SK-N-SH (cell line): ENCODE measurements around the gene SSTR5. TPM values are rescaled to one million over a fixed set of nuclear protein-coding genes. Genes with fewer than 3 reads are reported as not detected.

Experiments
- CTCF ChIA-PET: fragments of 300-600, 350-600 bp; formaldehyde crosslinking; extraction: SDS; loops from one replicate; lab custom pipeline; 2021; lab: Yijun Ruan, JAX
- POLR2A ChIA-PET: fragments of 350-600 bp; sonication (Branson Sonifier 250); formaldehyde crosslinking; extraction: SDS; loops from one replicate; lab custom pipeline; 2020; ENCODE audit warnings: antibody characterized with exemption, inconsistent platforms; lab: Yijun Ruan, JAX
- DNase-seq: peaks from one replicate; pipeline ENCODE4 v3.0.0; 2012
- H2AFZ ChIP-seq: fragments of 200-600 bp; sonication (generic); 2 replicates; pipeline ENCODE4 v1.8.1; 2016; ENCODE audit warnings: antibody characterized with exemption, mild to moderate bottlenecking, low read depth
- H3F3A ChIP-seq: fragments of 200-600 bp; sonication (generic); replicated peaks from 2 replicates; pipeline ENCODE3; 2016; ENCODE audit warnings: antibody characterized with exemption, mild to moderate bottlenecking; ENCODE audit not compliant: insufficient read depth
- H3K27ac ChIP-seq, 2 experiments: fragments of 200-500 bp in 1 of 2; fragments of 200-600 bp in 1 of 2; sonication (Bioruptor generic) in 1 of 2; sonication (generic), shearing (Covaris generic) in 1 of 2; 2 replicates each; pipeline versions ENCODE4 v1.5.1 to v1.6.1; 2014 to 2016; ENCODE audit warnings: low read depth in 2 of 2, inconsistent platforms in 1 of 2, low read length in 1 of 2, mild to moderate bottlenecking in 1 of 2, mixed read lengths in 1 of 2
- H3K27me3 ChIP-seq: fragments of 200-600 bp; sonication (generic), shearing (Covaris generic); 2 replicates; pipeline ENCODE4 v1.6.1; 2016; ENCODE audit warnings: mixed run types; ENCODE audit not compliant: insufficient read depth
- H3K36me3 ChIP-seq, 2 experiments: fragments of 200-500 bp in 1 of 2; fragments of 200-600 bp in 1 of 2; sonication (Bioruptor generic) in 1 of 2; sonication (generic) in 1 of 2; replicated peaks in 1 of 2; 2 replicates each; pipeline versions ENCODE3 to v1.5.1; 2014 to 2016; ENCODE audit warnings: low read length in 1 of 2, mild to moderate bottlenecking in 1 of 2; ENCODE audit not compliant: insufficient read depth in 2 of 2, control insufficient read depth in 1 of 2
- H3K4me1 ChIP-seq, 2 experiments: fragments of 200-500 bp in 1 of 2; fragments of 200-600 bp in 1 of 2; sonication (Bioruptor generic) in 1 of 2; sonication (generic), shearing (Covaris generic) in 1 of 2; 2 replicates each; pipeline versions ENCODE4 v1.5.1 to v1.6.1; 2014 to 2016; ENCODE audit warnings: low read depth in 1 of 2, low read length in 1 of 2, mixed run types in 1 of 2; ENCODE audit not compliant: insufficient read depth in 2 of 2, control insufficient read depth in 1 of 2
- H3K4me2 ChIP-seq: fragments of 200-600 bp; sonication (generic), shearing (Covaris generic); 2 replicates; pipeline ENCODE4 v1.6.1; 2017; ENCODE audit warnings: mixed run types
- H3K4me3 ChIP-seq, 2 experiments: fragments of 200-500 bp in 1 of 2; fragments of 200-600 bp in 1 of 2; sonication (Bioruptor generic) in 1 of 2; sonication (generic), shearing (Covaris generic) in 1 of 2; 2 replicates each; pipeline versions ENCODE4 v1.5.1 to v1.8.1; 2014 to 2016; ENCODE audit warnings: low read depth in 2 of 2, inconsistent platforms in 1 of 2, low read length in 1 of 2, mild to moderate bottlenecking in 1 of 2, mixed read lengths in 1 of 2, moderate library complexity in 1 of 2
- H3K79me2 ChIP-seq: fragments of 200-600 bp; sonication (generic); 2 replicates; pipeline ENCODE4 v1.8.1; 2017; ENCODE audit warnings: mild to moderate bottlenecking; ENCODE audit not compliant: insufficient read depth
- H3K9ac ChIP-seq: fragments of 200-600 bp; sonication (generic); 2 replicates; pipeline ENCODE4 v1.6.1; 2017; ENCODE audit warnings: mixed run types
- H3K9me2 ChIP-seq: fragments of 200-600 bp; sonication (generic); 2 replicates; pipeline ENCODE4 v1.6.1; 2017; ENCODE audit warnings: mixed run types
- H3K9me3 ChIP-seq: fragments of 200-600 bp; sonication (generic); 2 replicates; pipeline ENCODE4 v1.6.1; 2017; ENCODE audit warnings: mixed run types, mild to moderate bottlenecking, moderate library complexity
- H4K20me1 ChIP-seq: fragments of 200-600 bp; sonication (generic); 2 replicates; pipeline ENCODE4 v1.6.1; 2017; ENCODE audit warnings: mild to moderate bottlenecking, mixed run types; ENCODE audit not compliant: insufficient read depth
- EP300 ChIP-seq, 2 experiments: IDR thresholded peaks; 2 replicates each; pipeline versions ENCODE4 v1.4.0 to v1.6.1; 2012; ENCODE audit warnings: borderline replicate concordance in 1 of 2, low read depth in 1 of 2, low read length in 1 of 2
- EZH2phosphoT487 ChIP-seq: fragments of 200-600 bp; sonication (generic); IDR thresholded peaks from 2 replicates; pipeline ENCODE4 v1.6.1; 2017; ENCODE audit warnings: low read depth, mixed run types, mild to moderate bottlenecking, antibody characterized with exemption, moderate library complexity, borderline replicate concordance
- FOSL2 ChIP-seq: IDR thresholded peaks from 2 replicates; pipeline ENCODE4 v1.4.0; 2012; ENCODE audit warnings: low read depth, mild to moderate bottlenecking, moderate library complexity, borderline replicate concordance
- FOXJ3 ChIP-seq: sonication (generic); formaldehyde crosslinking; IDR thresholded peaks from 2 replicates; pipeline ENCODE4 v1.5.1; 2020; ENCODE audit warnings: mild to moderate bottlenecking, missing genetic modification reagents
- FOXM1 ChIP-seq: IDR thresholded peaks from 2 replicates; pipeline ENCODE4 v1.4.0; 2012; ENCODE audit warnings: low read depth, mild to moderate bottlenecking
- GATA2 ChIP-seq: sonication (generic); formaldehyde crosslinking; IDR thresholded peaks from 2 replicates; pipeline ENCODE4 v1.5.0; 2020; ENCODE audit warnings: mild to moderate bottlenecking, missing genetic modification reagents
- JUND ChIP-seq: IDR thresholded peaks from 2 replicates; pipeline ENCODE4 v1.4.0; 2012
- MAX ChIP-seq: IDR thresholded peaks from 2 replicates; pipeline ENCODE4 v1.4.0; 2012; ENCODE audit warnings: low read depth
- RFX5 ChIP-seq: IDR thresholded peaks from 2 replicates; pipeline ENCODE4 v1.6.1; 2012; ENCODE audit warnings: mild to moderate bottlenecking, improper control_type of control experiment, low read length
- RXRA ChIP-seq: IDR thresholded peaks from 2 replicates; pipeline ENCODE4 v1.4.0; 2012; ENCODE audit warnings: low read depth, mild to moderate bottlenecking, borderline replicate concordance
- SIN3A ChIP-seq: IDR thresholded peaks from 2 replicates; pipeline ENCODE4 v1.6.1; 2012; ENCODE audit warnings: low read depth, mild to moderate bottlenecking, low read length, moderate library complexity, borderline replicate concordance
- SMC3 ChIP-seq: IDR thresholded peaks from 2 replicates; pipeline ENCODE4 v1.6.1; 2012; ENCODE audit warnings: low read depth, low read length, improper control_type of control experiment
- TAF1 ChIP-seq: IDR thresholded peaks from 2 replicates; pipeline ENCODE4 v1.6.1; 2012; ENCODE audit warnings: low read depth, mild to moderate bottlenecking, low read length, moderate library complexity, borderline replicate concordance
- TEAD4 ChIP-seq: IDR thresholded peaks from 2 replicates; pipeline ENCODE4 v1.4.0; 2012; ENCODE audit warnings: mild to moderate bottlenecking, borderline replicate concordance; ENCODE audit not compliant: insufficient read depth
- USF2 ChIP-seq: fragments of 150-350 bp; IDR thresholded peaks from 2 replicates; pipeline ENCODE4 v1.6.1; 2017; ENCODE audit warnings: antibody characterized with exemption, low read length, low read depth, borderline replicate concordance
- YY1 ChIP-seq: IDR thresholded peaks from 2 replicates; pipeline ENCODE4 v1.4.0; 2012; ENCODE audit warnings: low read depth, mild to moderate bottlenecking
- ZBTB33 ChIP-seq: IDR thresholded peaks from 2 replicates; pipeline ENCODE4 v1.4.0; 2012; ENCODE audit warnings: low read depth, borderline replicate concordance
- WGBS: methylation state at CpG from one replicate; pipeline ENCODE4 v1.1.6; 2017; ENCODE audit warnings: low lambda C conversion rate; 5-methylcytosine and 5-hydroxymethylcytosine counted together
- polyA plus RNA-seq, 3 experiments: library from polyadenylated mRNA; depleted of rRNA; stranded (reverse); fragments of >200 nt; gene quantifications; 2 replicates each; pipeline ENCODE4 v1.2.3, GENCODE V29; 2012
- TF ChIP-seq, protein P1 (sequence below): fragments of 150-350 bp; IDR thresholded peaks from 2 replicates; pipeline ENCODE4 v1.6.1; 2016; ENCODE audit warnings: mild to moderate bottlenecking, low read depth, low read length

SSTR5 gene
- polyA plus RNA-seq, 1 of the 3 experiments (the other 2 are of a cell fraction), result not detected

DNA sequence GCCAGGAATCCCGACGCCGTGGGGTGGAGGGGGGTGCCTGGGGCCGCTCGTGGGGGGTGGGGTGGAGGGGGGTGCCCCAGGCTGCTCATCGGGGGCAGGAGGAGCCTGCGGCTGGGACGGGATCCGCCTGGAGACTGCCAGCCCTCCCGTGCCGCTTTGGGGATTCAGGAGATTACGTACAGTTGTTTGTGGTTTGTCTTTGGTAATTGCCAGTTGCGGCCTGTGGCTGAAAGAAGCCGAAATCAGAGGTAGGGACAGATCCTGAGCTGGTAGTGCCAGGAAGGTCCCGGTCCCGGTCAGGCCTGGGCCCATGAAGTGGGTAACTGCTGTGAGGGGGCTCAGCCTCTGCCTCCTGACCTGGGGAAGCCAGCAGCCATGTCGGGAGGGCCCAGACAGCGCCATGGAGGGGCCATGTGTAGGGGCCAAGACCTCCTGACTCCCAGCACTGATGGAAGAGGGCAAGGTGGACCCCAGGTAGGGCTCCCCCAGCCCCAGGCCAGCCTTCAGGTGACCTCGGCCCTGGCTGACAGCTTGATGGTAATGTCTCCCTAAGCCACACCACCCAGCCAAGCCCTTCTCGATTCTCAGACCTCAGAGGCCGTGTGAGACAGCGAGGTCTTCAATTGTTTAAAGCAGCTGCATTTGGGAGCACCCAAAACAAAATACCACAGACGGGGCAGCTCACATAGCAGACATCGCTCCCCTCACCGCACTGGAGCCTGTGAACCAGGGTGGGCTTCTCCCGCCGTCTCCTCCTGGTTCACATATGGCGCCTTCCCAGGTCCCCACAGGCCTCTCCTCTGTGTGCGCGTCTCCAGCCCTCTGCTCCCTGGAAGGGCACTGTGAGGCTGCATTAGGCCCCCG is 34.9 kb upstream of the SSTR5 start (continued):
- TF ChIP-seq FOXJ3 (CRISPR knock-in tag), result no peak
- TF ChIP-seq EP300 (IDR thresholded peaks at IDR 0.05; ENCODE audit: borderline replicate concordance in 1 of 2, low read depth in 1 of 2, low read length in 1 of 2), result no peak
- TF ChIP-seq SMC3, result no peak

DNA sequence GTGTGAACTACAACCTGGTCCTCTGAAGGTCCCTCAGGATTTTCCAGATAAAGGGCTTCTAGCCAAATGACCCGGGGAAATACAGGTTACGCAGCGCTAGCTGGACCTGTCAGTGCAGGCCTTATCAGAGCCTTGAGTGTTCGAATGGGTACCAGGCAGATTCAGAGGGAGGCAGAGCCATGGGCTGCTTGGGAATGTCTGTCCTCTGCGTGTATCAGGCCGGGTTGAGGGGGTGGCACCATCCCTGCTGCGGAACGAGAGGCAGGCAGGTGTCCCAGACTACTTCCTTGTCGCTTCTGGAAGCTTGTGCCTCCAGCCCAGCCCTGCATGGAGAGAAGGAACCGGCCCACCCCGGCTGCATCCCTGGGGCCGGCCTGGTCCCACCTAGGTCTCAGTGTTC is 33.6 kb upstream of the SSTR5 start:
- 49% methylated on average over 4 of the region's 12 CpGs for WGBS
- no peak for DNase-seq
- TF ChIP-seq TEAD4, result no peak
- TF ChIP-seq, all 33 proteins: peak for 0
- Histone ChIP-seq H3K9me3 (no peaks in the 10 kb centered on the region), H2AFZ (no peak overlapping the region), H3K36me3 (no peaks in the 10 kb centered on the region), H3K27ac (no peak overlapping the region), H4K20me1 (no peaks in the 10 kb centered on the region), H3K4me2 (no peak overlapping the region), H3K4me1 (no peaks in the 10 kb centered on the region), H3K4me3 (no peak overlapping the region), H3K9me2 (no peaks in the 10 kb centered on the region), H3F3A (no peaks in the 10 kb centered on the region), H3K27me3 (peaks cover 61% of the 10 kb centered on the region), H3K79me2 (no peaks in the 10 kb centered on the region), H3K9ac (no peak overlapping the region)
- CTCF ChIA-PET, result interaction anchor here (2.2 kb wide), 1 partner anchor 17 kb away, joined by 8 read pairs; no protein-coding TSS in a partner anchor
- POLR2A ChIA-PET, result no interaction called here

DNA sequence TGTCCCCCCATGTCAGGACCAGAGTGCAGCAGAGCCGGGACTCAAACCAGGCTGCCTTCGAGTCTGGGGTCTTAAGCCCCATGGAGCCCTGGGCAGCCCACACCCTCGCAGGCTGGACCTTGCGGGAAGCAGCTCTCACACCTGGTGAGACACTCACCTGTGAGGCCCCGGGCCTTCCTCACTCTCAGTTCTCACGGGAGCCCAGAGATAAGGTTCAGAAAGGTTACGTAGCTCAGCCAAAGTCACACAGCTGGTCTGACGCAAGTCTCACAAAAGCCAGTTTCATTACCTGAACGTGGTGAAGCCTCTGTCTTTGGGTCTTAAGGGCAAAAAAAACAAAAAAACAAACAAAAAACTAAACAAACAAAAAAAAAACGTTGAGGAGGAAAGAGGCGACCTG is 32.8 kb upstream of the SSTR5 start:
- H3K36me3 ChIP-seq, result no peaks in the 10 kb centered on the region
- H3K27ac ChIP-seq, result no peak overlapping the region
- POLR2A ChIA-PET, result no interaction called here
- WGBS, result 11% methylated on average over 10 of the region's 11 CpGs
- H3K79me2 ChIP-seq, result no peaks in the 10 kb centered on the region
- no peak for DNase-seq
- H3K4me2 ChIP-seq, result no peak overlapping the region
- H3K9me3 ChIP-seq, result no peaks in the 10 kb centered on the region
- H3K9ac ChIP-seq, result no peak overlapping the region
- no peaks in the 10 kb centered on the region for H3F3A ChIP-seq
- no peak for TF ChIP-seq MAX
- TF ChIP-seq RXRA, result no peak
- TF ChIP-seq TAF1, result no peak
- TF ChIP-seq GATA2 (CRISPR knock-in tag), result no peak
- TF ChIP-seq SIN3A, result no peak
- no peak for TF ChIP-seq TEAD4
- no peak for TF ChIP-seq FOSL2
- TF ChIP-seq EZH2phosphoT487, result no peak
- no peak for TF ChIP-seq FOXM1
- TF ChIP-seq YY1, result no peak
- TF ChIP-seq, protein P1, sequence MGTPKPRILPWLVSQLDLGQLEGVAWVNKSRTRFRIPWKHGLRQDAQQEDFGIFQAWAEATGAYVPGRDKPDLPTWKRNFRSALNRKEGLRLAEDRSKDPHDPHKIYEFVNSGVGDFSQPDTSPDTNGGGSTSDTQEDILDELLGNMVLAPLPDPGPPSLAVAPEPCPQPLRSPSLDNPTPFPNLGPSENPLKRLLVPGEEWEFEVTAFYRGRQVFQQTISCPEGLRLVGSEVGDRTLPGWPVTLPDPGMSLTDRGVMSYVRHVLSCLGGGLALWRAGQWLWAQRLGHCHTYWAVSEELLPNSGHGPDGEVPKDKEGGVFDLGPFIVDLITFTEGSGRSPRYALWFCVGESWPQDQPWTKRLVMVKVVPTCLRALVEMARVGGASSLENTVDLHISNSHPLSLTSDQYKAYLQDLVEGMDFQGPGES, result no peak
- no peak for TF ChIP-seq ZBTB33
- TF ChIP-seq JUND, result no peak
- no peak for TF ChIP-seq USF2
- TF ChIP-seq RFX5, result no peak
- H3K9me2 ChIP-seq, result no peaks in the 10 kb centered on the region
- CTCF ChIA-PET, result interaction anchor here (2.2 kb wide), 1 partner anchor 16 kb away, joined by 8 read pairs; no protein-coding TSS in a partner anchor
- no peak overlapping the region for H3K4me3 ChIP-seq
- no peak overlapping the region for H2AFZ ChIP-seq
- no peaks in the 10 kb centered on the region for H4K20me1 ChIP-seq
- H3K4me1 ChIP-seq, result no peaks in the 10 kb centered on the region
- peaks cover 69% of the 10 kb centered on the region for H3K27me3 ChIP-seq
